HG03442 (cell line): Measurements from ENCODE around the gene HSCB.
"Not testable (repeated sequence)": the region's sequence is repeated elsewhere in the genome, so short reads cannot be mapped to it uniquely, and the experiment has no call there.

Source experiments
- ATAC-seq: cut with Tn5 transposase; IDR thresholded peaks from one replicate; pipeline ENCODE4 v1.9.1; 2021; ENCODE audit warnings: mild to moderate bottlenecking, moderate library complexity; ENCODE audit not compliant: unreplicated experiment

Gene HSCB

GRCh38 chr22:28741785-28742561 lies at the start of gene HSCB, which contains the start of gene CHEK2:
Gene HSCB (plus strand): TSS chr22:28742039. CDS start chr22:28742096, 57 bp downstream.
Gene CHEK2 (minus strand): TSS chr22:28741820. CDS start chr22:28734721, 7,099 bp downstream.
- ATAC-seq, result peak; percentile 88

GRCh38 chr22:28693041-28693760 lies 48.6 kb upstream of the HSCB start:
- not testable (repeated sequence) for ATAC-seq

GRCh38 chr22:28702891-28703290 lies 38.9 kb upstream of the HSCB start:
- ATAC-seq, result no peak

GRCh38 chr22:28703436-28703835 lies 38.4 kb upstream of the HSCB start:
- ATAC-seq, result no peak

GRCh38 chr22:28706845-28707244 lies 35.0 kb upstream of the HSCB start:
- no peak for ATAC-seq

GRCh38 chr22:28710107-28710506 lies 31.7 kb upstream of the HSCB start:
- ATAC-seq, result no peak

GRCh38 chr22:28710576-28711191 lies 31.2 kb upstream of the HSCB start:
- ATAC-seq, result no peak

- ATAC-seq, result no peak
These were observed 30.5 kb upstream of the HSCB start for GRCh38 chr22:28711341-28711740.

- ATAC-seq, result no peak
These were observed 29.7 kb upstream of the HSCB start for GRCh38 chr22:28711820-28712777.

- no peak for ATAC-seq
These were observed 27.7 kb upstream of the HSCB start for GRCh38 chr22:28714043-28714628.

GRCh38 chr22:28715611-28716010 lies 26.2 kb upstream of the HSCB start:
- ATAC-seq, result no peak

- no peak for ATAC-seq
These were observed 25.2 kb upstream of the HSCB start for GRCh38 chr22:28716686-28717085.

GRCh38 chr22:28718044-28718443 lies 23.8 kb upstream of the HSCB start:
- no peak for ATAC-seq

- ATAC-seq, result no peak
These were observed 13.8 kb upstream of the HSCB start for GRCh38 chr22:28728002-28728401.

- no peak for ATAC-seq
These were observed 13.1 kb upstream of the HSCB start for GRCh38 chr22:28728621-28729313.

GRCh38 chr22:28730179-28730578 lies 11.7 kb upstream of the HSCB start:
- ATAC-seq, result no peak

GRCh38 chr22:28734393-28734792 lies 7.4 kb upstream of the HSCB start:
- ATAC-seq, result no peak

- no peak for ATAC-seq
These were observed 5.3 kb upstream of the HSCB start for GRCh38 chr22:28736301-28737155.

- ATAC-seq, result no peak
These were observed 4.1 kb upstream of the HSCB start for GRCh38 chr22:28737701-28738100.
